Measurements from ENCODE around the gene HMGXB3. TPM values are rescaled to one million over a fixed set of nuclear protein-coding genes. Genes with fewer than 3 reads are reported as not detected.

The HMGXB3 gene
- total RNA-seq, 1 experiment from 2014 or later = 56.2 TPM

- TF ChIP-seq CTCF (IDR thresholded peaks at IDR 0.05) (no peak), REST (IDR thresholded peaks at IDR 0.05; ENCODE audit: insufficient read depth in 1 of 2, low read depth in 2 of 2, low read length in 1 of 2) (no peak), POLR2AphosphoS5 (IDR thresholded peaks at IDR 0.05; ENCODE audit: low read depth, low read length) (no peak), SIN3A (IDR thresholded peaks at IDR 0.05; ENCODE audit: borderline replicate concordance, insufficient read depth, low read depth, low read length) (no peak), TCF7L2 (IDR thresholded peaks at IDR 0.05; ENCODE audit: low read depth, low read length) (no peak)
- DNase-seq (ENCODE audit: low read depth, low spot score) (no peak), ATAC-seq (no peak)
- POLR2A ChIA-PET = no interaction called here
- in situ Hi-C loops (cut with HindIII; ENCODE audit: low pct_unique_long_range_greater_than_20kb, low sequenced_read_pairs) (no loop called here), intact Hi-C loops (cut with micrococcal nuclease; ENCODE audit: unreplicated experiment) (no loop called here)
- Histone ChIP-seq H3K9me3 (ENCODE audit: control insufficient read depth, insufficient read depth, low read depth, low read length) (no peaks in the 10 kb centered on the region), H3K27ac (ENCODE audit: low read length) (no peak overlapping the region), H3K36me3 (ENCODE audit: control insufficient read depth, insufficient read depth, low read length) (no peaks in the 10 kb centered on the region), H3K4me3 (ENCODE audit: low read depth in 2 of 2, low read length in 2 of 2) (no peak overlapping the region), H3K27me3 (ENCODE audit: control insufficient read depth, insufficient read depth, low read length) (no peaks in the 10 kb centered on the region), H3K4me1 (ENCODE audit: control insufficient read depth, insufficient read depth, low read length) (no peaks in the 10 kb centered on the region)
- BruUV-seq (replicated peaks) = no TSS peak
- CTCF ChIA-PET = no interaction called here
These were observed 64.2 kb downstream of the HMGXB3 start for GRCh38 chr5:150064681-150065220.

GRCh38 chr5:150065346-150065745, 64.8 kb downstream of the HMGXB3 start:
- no peak for ATAC-seq
- in situ Hi-C loops (cut with HindIII; ENCODE audit: low pct_unique_long_range_greater_than_20kb, low sequenced_read_pairs) = no loop called here

More at GRCh38 chr5:150065346-150065745, 64.8 kb downstream of the HMGXB3 start:
- no peak overlapping the region for H3K4me3 ChIP-seq (ENCODE audit: low read depth in 2 of 2, low read length in 2 of 2)
- ChIA-PET CTCF (no interaction called here), POLR2A (no interaction called here)
- H3K9me3 ChIP-seq (ENCODE audit: control insufficient read depth, insufficient read depth, low read depth, low read length) = no peaks in the 10 kb centered on the region
- BruUV-seq (replicated peaks) = no TSS peak
- no peak for DNase-seq (ENCODE audit: low read depth, low spot score)
- no peaks in the 10 kb centered on the region for H3K27me3 ChIP-seq (ENCODE audit: control insufficient read depth, insufficient read depth, low read length)
- H3K27ac ChIP-seq (ENCODE audit: low read length) = no peak overlapping the region
- no peaks in the 10 kb centered on the region for H3K4me1 ChIP-seq (ENCODE audit: control insufficient read depth, insufficient read depth, low read length)
- H3K36me3 ChIP-seq (ENCODE audit: control insufficient read depth, insufficient read depth, low read length) = no peaks in the 10 kb centered on the region
- intact Hi-C loops (cut with micrococcal nuclease; ENCODE audit: unreplicated experiment) = no loop called here
- TF ChIP-seq CTCF (IDR thresholded peaks at IDR 0.05) = no peak
